A673 (cell line): ENCODE measurements around the gene HDDC2.

Experiments
- CTCF ChIP-seq: fragments of 300-800, 200-600 bp; sonication (generic); conservative IDR thresholded peaks from 2 replicates; pipeline ENCODE4 v1.5.1; 2017; ENCODE audit warnings: low read depth, mild to moderate bottlenecking, antibody characterized with exemption, low read length, moderate library complexity, mixed read lengths
- EZH2 ChIP-seq: fragments of 200-600 bp; sonication (generic); IDR thresholded peaks from 2 replicates; pipeline ENCODE4 v1.6.1; 2017; ENCODE audit warnings: borderline replicate concordance, low read depth, mild to moderate bottlenecking, mixed read lengths, antibody characterized with exemption, low read length; ENCODE audit not compliant: poor library complexity, severe bottlenecking

- TF ChIP-seq CTCF: no peak
- TF ChIP-seq EZH2: no peak
Observed at GRCh38 chr6:125228981-125229479, 72.7 kb downstream of the HDDC2 start.
